Measurements from ENCODE around the gene UCK2. TPM values are rescaled to one million over a fixed set of nuclear protein-coding genes. Genes with fewer than 3 reads are reported as not detected.
A peak's percentile ranks its signal among the peaks of the same experiment; 100 is the strongest.

UCK2 gene
- total and polyA plus RNA-seq, 12 donors = 6.7 to 36.4 (median 11.3) TPM

DNA sequence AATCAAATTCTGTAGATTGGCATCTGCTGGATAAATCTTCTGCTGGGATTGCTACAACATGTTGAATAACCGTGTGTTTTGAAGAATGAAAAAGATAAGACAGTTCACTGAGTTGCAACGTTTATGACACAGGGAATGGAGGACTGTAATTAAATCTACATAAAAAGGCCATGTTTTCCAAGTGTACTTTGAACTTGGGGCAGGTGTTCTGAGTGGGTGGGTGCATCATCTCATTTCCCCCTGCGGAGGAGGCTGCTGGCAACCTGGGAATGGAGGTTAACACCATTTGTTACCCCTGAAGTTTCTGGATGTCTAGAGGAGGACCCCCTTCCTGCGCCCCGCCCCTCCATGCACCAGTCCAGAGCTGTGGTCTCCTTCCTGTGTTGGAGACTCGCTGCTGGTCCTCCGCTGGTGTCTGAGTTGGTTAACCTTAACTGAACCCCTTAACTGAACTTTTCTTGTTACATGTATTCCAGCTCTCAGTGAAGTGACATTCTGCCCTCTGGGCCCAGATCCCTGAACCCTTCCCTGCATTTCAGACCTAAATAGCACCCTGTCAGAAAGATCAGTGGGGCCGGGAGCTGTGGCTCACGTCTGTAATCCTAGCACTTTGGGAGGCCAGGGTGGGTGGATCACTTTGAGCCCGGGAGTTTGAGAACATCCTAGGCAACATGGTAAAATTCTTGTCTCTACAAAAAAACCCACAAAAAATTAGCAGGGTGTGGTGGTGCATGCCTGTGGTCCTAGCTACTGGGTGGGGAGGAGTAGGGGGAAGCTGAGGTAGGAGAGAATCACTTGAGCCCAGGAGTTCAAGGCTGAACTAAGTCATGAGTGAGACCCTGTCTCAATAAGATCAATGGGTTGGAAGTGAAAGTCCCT is 31.8 kb downstream of the UCK2 start:
- 67 to 78% methylated on average over 10 of the region's 10 CpGs for WGBS, 2 donors
- TF ChIP-seq, protein P1, sequence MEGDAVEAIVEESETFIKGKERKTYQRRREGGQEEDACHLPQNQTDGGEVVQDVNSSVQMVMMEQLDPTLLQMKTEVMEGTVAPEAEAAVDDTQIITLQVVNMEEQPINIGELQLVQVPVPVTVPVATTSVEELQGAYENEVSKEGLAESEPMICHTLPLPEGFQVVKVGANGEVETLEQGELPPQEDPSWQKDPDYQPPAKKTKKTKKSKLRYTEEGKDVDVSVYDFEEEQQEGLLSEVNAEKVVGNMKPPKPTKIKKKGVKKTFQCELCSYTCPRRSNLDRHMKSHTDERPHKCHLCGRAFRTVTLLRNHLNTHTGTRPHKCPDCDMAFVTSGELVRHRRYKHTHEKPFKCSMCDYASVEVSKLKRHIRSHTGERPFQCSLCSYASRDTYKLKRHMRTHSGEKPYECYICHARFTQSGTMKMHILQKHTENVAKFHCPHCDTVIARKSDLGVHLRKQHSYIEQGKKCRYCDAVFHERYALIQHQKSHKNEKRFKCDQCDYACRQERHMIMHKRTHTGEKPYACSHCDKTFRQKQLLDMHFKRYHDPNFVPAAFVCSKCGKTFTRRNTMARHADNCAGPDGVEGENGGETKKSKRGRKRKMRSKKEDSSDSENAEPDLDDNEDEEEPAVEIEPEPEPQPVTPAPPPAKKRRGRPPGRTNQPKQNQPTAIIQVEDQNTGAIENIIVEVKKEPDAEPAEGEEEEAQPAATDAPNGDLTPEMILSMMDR (IDR thresholded peaks at IDR 0.05) = no peak
- DNase-seq (no peak), ATAC-seq (peak in 2 of 8 donors; percentile 19 to 20)
- intact Hi-C loops (cut with DNase I) = no loop called here
- H3K27me3 ChIP-seq = no peaks in the 10 kb centered on the region
- no peak overlapping the region for H3K27ac ChIP-seq
- H3K4me3 ChIP-seq = no peak overlapping the region
- H3K36me3 ChIP-seq = no peaks in the 10 kb centered on the region
- no peaks in the 10 kb centered on the region for H3K9me3 ChIP-seq
- H3K4me1 ChIP-seq = peaks cover 5 to 68% (median 47%) of the 10 kb centered on the region in 9 donors

DNA sequence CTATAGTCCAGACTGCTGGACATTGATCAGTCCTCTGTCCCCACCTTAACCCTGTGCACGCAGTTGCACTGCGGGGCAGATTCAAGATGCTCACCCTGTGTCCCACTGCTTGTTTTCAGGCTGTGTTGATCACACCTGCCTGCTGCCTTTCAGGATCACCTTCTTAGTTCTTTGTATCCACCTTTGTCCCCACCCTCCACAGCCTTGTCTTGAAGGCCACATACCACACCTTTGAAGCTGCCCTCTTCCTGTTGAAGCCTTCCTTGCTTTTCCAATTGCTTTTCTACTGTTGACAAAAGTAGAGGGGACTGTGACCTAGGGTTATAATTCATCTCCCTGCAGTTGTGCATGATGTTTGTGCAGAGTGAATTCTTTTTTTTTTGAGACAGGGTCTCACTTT is 32.7 kb downstream of the UCK2 start:
- Histone ChIP-seq H3K4me1 (peaks cover 5 to 60% (median 42%) of the 10 kb centered on the region in 9 donors), H3K36me3 (no peaks in the 10 kb centered on the region), H3K27me3 (no peaks in the 10 kb centered on the region), H3K4me3 (no peak overlapping the region), H3K27ac (no peak overlapping the region), H3K9me3 (no peaks in the 10 kb centered on the region)
- intact Hi-C loops (cut with DNase I) = no loop called here
- DNase-seq (no peak), ATAC-seq (no peak)
- WGBS, 2 donors = 96 to 100% methylated on average over 2 of the region's 2 CpGs
- TF ChIP-seq, protein P1 (IDR thresholded peaks at IDR 0.05) = no peak

DNA sequence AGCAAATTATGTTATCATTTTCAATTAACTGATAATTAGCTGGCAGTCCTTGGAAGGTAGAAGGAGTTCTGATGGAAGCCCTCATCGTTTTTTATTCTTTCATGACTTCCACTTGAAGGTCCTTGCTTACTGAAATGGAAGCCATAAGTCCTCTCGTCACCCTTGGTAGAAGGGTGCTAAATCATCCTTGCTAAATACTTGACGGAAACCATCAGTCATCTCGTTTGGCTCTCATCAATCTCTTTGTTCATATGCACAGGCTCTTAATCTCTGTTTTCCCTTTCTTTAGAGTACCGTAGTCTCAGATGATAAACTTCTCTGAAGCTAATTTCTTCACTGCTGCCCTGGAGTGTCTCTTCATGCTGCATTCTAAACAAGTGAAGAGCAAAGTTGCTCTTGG is 34.5 kb downstream of the UCK2 start:
- H3K9me3 ChIP-seq = no peaks in the 10 kb centered on the region
- TF ChIP-seq, protein P1 (IDR thresholded peaks at IDR 0.05) = no peak
- no peak for ATAC-seq
- no peaks in the 10 kb centered on the region for H3K27me3 ChIP-seq
- WGBS, 2 donors = 75 to 81% methylated on average over 5 of the region's 5 CpGs
- no peak for DNase-seq
- peaks cover under 1 to 43% (median 29%) of the 10 kb centered on the region in 9 donors for H3K4me1 ChIP-seq
- H3K4me3 ChIP-seq = no peak overlapping the region
- no peak overlapping the region for H3K27ac ChIP-seq
- no peaks in the 10 kb centered on the region for H3K36me3 ChIP-seq
- intact Hi-C loops (cut with DNase I) = no loop called here

DNA sequence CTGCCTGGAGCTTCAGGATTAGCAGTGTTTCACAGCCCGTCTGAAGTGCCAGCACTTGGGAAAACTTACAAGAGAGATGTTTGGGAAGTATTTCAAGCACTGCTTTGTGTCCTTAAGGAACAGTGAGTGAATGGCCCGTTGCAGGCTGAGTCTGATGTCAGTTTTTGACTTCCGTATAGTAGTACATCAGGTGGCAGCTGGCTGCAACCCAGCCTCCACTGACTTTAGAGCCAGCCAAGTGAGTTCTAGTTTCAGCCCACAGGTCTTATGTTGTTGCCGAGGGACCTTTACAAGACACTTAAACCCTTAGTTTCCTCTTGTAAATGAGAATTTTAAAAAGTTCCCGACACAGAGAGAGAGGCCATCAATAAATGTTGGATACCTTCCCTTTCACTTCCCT is 35.0 kb downstream of the UCK2 start:
- peaks cover 0 to 38% (median 26%) of the 10 kb centered on the region in 9 donors for H3K4me1 ChIP-seq
- no peak for DNase-seq
- WGBS, 2 donors = 43 to 59% methylated on average over 5 of the region's 5 CpGs
- peak in 5 of 8 donors; percentile 34 to 57 (median 43) for ATAC-seq
- H3K4me3 ChIP-seq = no peak overlapping the region
- H3K27me3 ChIP-seq = no peaks in the 10 kb centered on the region
- TF ChIP-seq, protein P1 (IDR thresholded peaks at IDR 0.05) = no peak
- H3K27ac ChIP-seq = no peak overlapping the region
- no peaks in the 10 kb centered on the region for H3K36me3 ChIP-seq
- intact Hi-C loops (cut with DNase I) = no loop called here
- no peaks in the 10 kb centered on the region for H3K9me3 ChIP-seq

All from heart right ventricle (tissue), 16 donors.